Stimulated activated CD8-positive, alpha-beta memory T cell treated with anti-CD3 and anti-CD28 coated beads, Interleukin-2, amount 100 ng/mL, for 48 hours (primary cell): ENCODE data around the gene POLN.
"Not testable (repeated sequence)": the region's sequence is repeated elsewhere in the genome, so short reads cannot be mapped to it uniquely, and the experiment has no call there.

Source experiments
- DNase-seq, 2 donors: peaks; one replicate each; pipeline ENCODE4 v3.0.0-alpha.2; 2020; ENCODE audit warnings: low read depth in 2 of 2

The POLN gene

GRCh38 chr4:2275546-2276251 is 33.8 kb upstream of the POLN start:
- DNase-seq, result no peak

- not testable (repeated sequence) for DNase-seq
Measured at GRCh38 chr4:2275044-2275397, 33.1 kb upstream of the POLN start.

GRCh38 chr4:2274320-2275043 is 32.6 kb upstream of the POLN start:
- DNase-seq, result no peak

GRCh38 chr4:2273657-2274319 is 31.9 kb upstream of the POLN start:
- DNase-seq, result no peak

GRCh38 chr4:2273221-2273620 is 31.3 kb upstream of the POLN start:
- no peak for DNase-seq

- no peak for DNase-seq
Measured at GRCh38 chr4:2272828-2273120, 30.9 kb upstream of the POLN start.

- no peak for DNase-seq
Measured at GRCh38 chr4:2272026-2272827, 30.3 kb upstream of the POLN start.

GRCh38 chr4:2271279-2272025 is 29.5 kb upstream of the POLN start:
- DNase-seq, result no peak

- no peak for DNase-seq
Measured at GRCh38 chr4:2270341-2271165, 28.6 kb upstream of the POLN start.

- DNase-seq, result no peak
Measured at GRCh38 chr4:2269618-2270163, 27.8 kb upstream of the POLN start.

- DNase-seq, result no peak
Measured at GRCh38 chr4:2269206-2269531, 27.2 kb upstream of the POLN start.

GRCh38 chr4:2268357-2269205 is 26.7 kb upstream of the POLN start:
- DNase-seq, result no peak

- DNase-seq, result no peak
Measured at GRCh38 chr4:2267841-2268240, 25.9 kb upstream of the POLN start.

- no peak for DNase-seq
Measured at GRCh38 chr4:2267320-2267811, 25.4 kb upstream of the POLN start.

- DNase-seq, result no peak
Measured at GRCh38 chr4:2266821-2267220, 24.9 kb upstream of the POLN start.

- DNase-seq, result no peak
Measured at GRCh38 chr4:2266181-2266580, 24.3 kb upstream of the POLN start.

GRCh38 chr4:2265113-2266110 is 23.5 kb upstream of the POLN start:
- DNase-seq, result no peak

- DNase-seq, result no peak
Measured at GRCh38 chr4:2264481-2265041, 22.6 kb upstream of the POLN start.
